Gastrocnemius medialis (tissue), 4 donors: ENCODE results near the gene COL4A1. TPM values are rescaled to one million over a fixed set of nuclear protein-coding genes. Genes with fewer than 3 reads are reported as not detected.

Experiments used
- ATAC-seq, 2 donors: fragments of 150-250 bp; one replicate each; pipeline ENCODE4 v1.9.1; 2016
- DNase-seq, 2 donors: peaks; one replicate each; pipeline ENCODE4 v3.0.0-alpha.2; 2019
- H3K27ac ChIP-seq, 4 donors: fragments of 200-600 bp; sonication (generic); 1 replicate in 1 of 4; 2 replicates in 3 of 4; pipeline ENCODE4 v1.5.1; 2016 to 2018; ENCODE audit warnings: mild to moderate bottlenecking in 2 of 4, moderate library complexity in 1 of 4
- H3K27me3 ChIP-seq, 3 donors: fragments of 200-600 bp; sonication (generic) in 2 of 3; 1 replicate in 1 of 3; 2 replicates in 2 of 3; pipeline versions ENCODE4 v1.5.1 to v1.6.0; 2016 to 2019; ENCODE audit warnings: mild to moderate bottlenecking in 1 of 3, moderate library complexity in 1 of 3
- H3K36me3 ChIP-seq, 2 donors: fragments of 200-600 bp; sonication (generic) in 1 of 2; one replicate each; pipeline ENCODE4 v1.5.1; 2017 to 2018
- H3K4me1 ChIP-seq, 2 donors: fragments of 200-600 bp; sonication (generic) in 1 of 2; one replicate each; pipeline ENCODE4 v1.5.1; 2016 to 2017; ENCODE audit warnings: mild to moderate bottlenecking in 2 of 2
- H3K4me3 ChIP-seq, 4 donors: fragments of 200-600 bp; sonication (generic) in 3 of 4; 1 replicate in 1 of 4; 2 replicates in 3 of 4; pipeline ENCODE4 v1.5.1; 2016 to 2019; ENCODE audit warnings: mild to moderate bottlenecking in 2 of 4
- H3K9me3 ChIP-seq, 3 donors: fragments of 200-600 bp; sonication (generic) in 2 of 3; 1 replicate in 1 of 3; 2 replicates in 2 of 3; pipeline ENCODE4 v1.5.1; 2016 to 2019
- CTCF ChIP-seq, 5 experiments: fragments of 450-650 bp in 3 of 5; fragments of 200-600 bp in 2 of 5; sonication (generic) in 2 of 5; IDR thresholded peaks in 4 of 5; conservative IDR thresholded peaks in 1 of 5; 1 replicate in 4 of 5; 2 replicates in 1 of 5; pipeline ENCODE4 v1.5.1; 2016 to 2019; ENCODE audit warnings: antibody characterized with exemption in 5 of 5, mild to moderate bottlenecking in 3 of 5, moderate library complexity in 3 of 5
- POLR2A ChIP-seq, 2 donors: fragments of 450-650 bp; IDR thresholded peaks; one replicate each; pipeline ENCODE4 v1.6.1; 2017; ENCODE audit warnings: antibody characterized with exemption in 2 of 2, mild to moderate bottlenecking in 2 of 2, moderate library complexity in 2 of 2
- in situ Hi-C, 4 donors: fragments of 200-750 bp; cut with MboI; loops; one replicate each; pipeline versions ENCODE4 v1.15.0 to v1.8.0; 2017; ENCODE audit warnings: low sequenced_read_pairs in 4 of 4
- intact Hi-C: fragments of 100-400 bp; cut with DNase I; formaldehyde crosslinking; loops from one replicate; pipeline ENCODE4 v1.15.1; 2023; ENCODE audit warnings: low total_unique reads
- total RNA-seq, 4 donors: library from RNA; depleted of rRNA; stranded (reverse); fragments of >200 nt; gene quantifications; one replicate each; pipeline versions ENCODE4 v1.1.0 to v1.2.3, GENCODE V29; 2016

COL4A1 gene
- total RNA-seq, 4 donors from 2014 or later, result 60.5 to 127 (median 120) TPM

GRCh38 chr13:110131424-110131823 is 175.5 kb downstream of the COL4A1 start:
- H3K36me3 ChIP-seq, result no peaks in the 10 kb centered on the region
- DNase-seq (no peak), ATAC-seq (no peak)
- intact Hi-C loops, result loop anchor here (10.0 kb wide), 1 partner anchor 887 kb away; no protein-coding TSS in a partner anchor
- TF ChIP-seq POLR2A (IDR thresholded peaks at IDR 0.05) (no peak), CTCF (IDR thresholded peaks at IDR 0.05 in 4 of 5, conservative IDR thresholded peaks at IDR 0.05 in 1 of 5) (no peak)
- H3K27me3 ChIP-seq, result no peaks in the 10 kb centered on the region
- H3K4me1 ChIP-seq, result peaks cover 51 to 53% of the 10 kb centered on the region in 2 donors
- in situ Hi-C loops, result no loop called here
- H3K4me3 ChIP-seq, result no peak overlapping the region
- H3K9me3 ChIP-seq, result no peaks in the 10 kb centered on the region
- H3K27ac ChIP-seq, result peak overlapping the region in 1 of 4 donors; percentile 95

- H3K4me1 ChIP-seq, result peaks cover 51% of the 10 kb centered on the region in 2 donors
- no peaks in the 10 kb centered on the region for H3K27me3 ChIP-seq
- no peak overlapping the region for H3K4me3 ChIP-seq
- intact Hi-C loops, result loop anchor here (10.0 kb wide), 1 partner anchor 886 kb away; no protein-coding TSS in a partner anchor
- no peak for TF ChIP-seq POLR2A (IDR thresholded peaks at IDR 0.05)
- no peak for TF ChIP-seq CTCF (IDR thresholded peaks at IDR 0.05 in 4 of 5, conservative IDR thresholded peaks at IDR 0.05 in 1 of 5)
- in situ Hi-C loops, result no loop called here
- DNase-seq, result no peak
- ATAC-seq, result no peak
- H3K27ac ChIP-seq, result peak overlapping the region; percentile 83 to 95 (median 88)
- H3K9me3 ChIP-seq, result no peaks in the 10 kb centered on the region
- no peaks in the 10 kb centered on the region for H3K36me3 ChIP-seq
Measured at GRCh38 chr13:110130431-110130830, 176.5 kb downstream of the COL4A1 start.

GRCh38 chr13:110129539-110130186 is 177.3 kb downstream of the COL4A1 start:
- Histone ChIP-seq H3K27ac (peak overlapping the region; percentile 83 to 95 (median 88)), H3K4me1 (peaks cover 43 to 45% of the 10 kb centered on the region in 2 donors), H3K4me3 (peak overlapping the region in 2 of 4 donors; percentile 14 to 26), H3K27me3 (no peaks in the 10 kb centered on the region), H3K9me3 (no peaks in the 10 kb centered on the region), H3K36me3 (no peaks in the 10 kb centered on the region)
- DNase-seq, result no peak
- intact Hi-C loops (loop anchor here (10.0 kb wide), 1 partner anchor 885 kb away; no protein-coding TSS in a partner anchor), in situ Hi-C loops (no loop called here)
- ATAC-seq, result no peak
- TF ChIP-seq POLR2A (IDR thresholded peaks at IDR 0.05), result no peak
- TF ChIP-seq CTCF (IDR thresholded peaks at IDR 0.05 in 4 of 5, conservative IDR thresholded peaks at IDR 0.05 in 1 of 5), result no peak

- intact Hi-C loops (no loop called here), in situ Hi-C loops (no loop called here)
- ATAC-seq, result no peak
- H3K4me3 ChIP-seq, result peak overlapping the region in 2 of 4 donors; percentile 14 to 26
- H3K36me3 ChIP-seq, result no peaks in the 10 kb centered on the region
- H3K27ac ChIP-seq, result peak overlapping the region; percentile 83 to 95 (median 88)
- peak in 1 of 2 donors; percentile 46 for DNase-seq
- TF ChIP-seq POLR2A (IDR thresholded peaks at IDR 0.05), result peak in 1 of 2 donors; percentile 17
- no peak for TF ChIP-seq CTCF (IDR thresholded peaks at IDR 0.05 in 4 of 5, conservative IDR thresholded peaks at IDR 0.05 in 1 of 5)
- no peaks in the 10 kb centered on the region for H3K9me3 ChIP-seq
- H3K27me3 ChIP-seq, result no peaks in the 10 kb centered on the region
- peaks cover 38 to 39% of the 10 kb centered on the region in 2 donors for H3K4me1 ChIP-seq
Measured at GRCh38 chr13:110129076-110129475, 177.9 kb downstream of the COL4A1 start.
